GM13977 (cell line): Measurements from ENCODE around the gene LURAP1L.

Experiments used
- DNase-seq: peaks from one replicate; pipeline ENCODE4 v3.0.0; 2012; ENCODE audit warnings: low spot score
- in situ Hi-C: fragments of 300-500 bp; cut with MboI; formaldehyde crosslinking; loops from one replicate; pipeline ENCODE4 v1.12.0; 2022; ENCODE audit warnings: low sequenced_read_pairs, low pct_unique_long_range_greater_than_20kb, mixed read lengths, inconsistent platforms; ENCODE audit not compliant: unreplicated experiment
- TF ChIP-seq, protein P1 (sequence below): IDR thresholded peaks from 2 replicates; pipeline ENCODE4 v1.5.1; 2012; ENCODE audit warnings: mild to moderate bottlenecking, control low read depth; ENCODE audit not compliant: insufficient read depth; ENCODE audit errors: extremely low read depth, missing control alignments

Gene LURAP1L

DNA sequence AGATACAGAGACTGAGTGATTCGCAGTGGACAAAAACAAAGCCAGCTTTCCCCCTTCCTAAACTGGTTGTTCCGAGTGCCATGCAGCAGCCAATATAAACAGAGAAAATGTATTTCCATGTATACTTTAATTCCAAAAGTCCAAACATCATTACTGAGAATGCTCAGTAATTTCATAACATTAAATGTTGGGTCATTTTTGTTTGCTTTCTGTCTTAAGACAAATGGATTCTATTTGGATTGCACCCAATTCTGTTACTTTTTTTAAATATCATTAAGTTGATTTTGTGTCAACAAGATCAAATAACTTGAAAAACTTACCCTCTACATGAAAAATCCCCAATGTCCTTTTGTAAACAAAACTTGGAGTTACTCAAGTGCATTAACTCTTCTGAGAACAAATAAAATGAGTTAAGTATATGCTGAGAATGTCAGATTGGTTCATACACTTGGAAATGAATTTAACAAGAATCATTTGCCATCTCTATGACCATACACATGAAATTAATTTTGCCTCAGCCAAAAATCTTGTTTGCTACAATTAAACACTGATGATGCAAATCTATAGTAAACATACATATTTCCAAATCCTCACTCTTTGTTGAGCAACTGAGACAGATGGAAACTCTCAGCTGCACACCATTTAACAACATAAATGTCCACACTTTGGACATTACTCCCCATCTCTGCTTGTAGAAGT is 19.4 kb downstream of the LURAP1L start:
- in situ Hi-C loops: no loop called here
- TF ChIP-seq, protein P1, sequence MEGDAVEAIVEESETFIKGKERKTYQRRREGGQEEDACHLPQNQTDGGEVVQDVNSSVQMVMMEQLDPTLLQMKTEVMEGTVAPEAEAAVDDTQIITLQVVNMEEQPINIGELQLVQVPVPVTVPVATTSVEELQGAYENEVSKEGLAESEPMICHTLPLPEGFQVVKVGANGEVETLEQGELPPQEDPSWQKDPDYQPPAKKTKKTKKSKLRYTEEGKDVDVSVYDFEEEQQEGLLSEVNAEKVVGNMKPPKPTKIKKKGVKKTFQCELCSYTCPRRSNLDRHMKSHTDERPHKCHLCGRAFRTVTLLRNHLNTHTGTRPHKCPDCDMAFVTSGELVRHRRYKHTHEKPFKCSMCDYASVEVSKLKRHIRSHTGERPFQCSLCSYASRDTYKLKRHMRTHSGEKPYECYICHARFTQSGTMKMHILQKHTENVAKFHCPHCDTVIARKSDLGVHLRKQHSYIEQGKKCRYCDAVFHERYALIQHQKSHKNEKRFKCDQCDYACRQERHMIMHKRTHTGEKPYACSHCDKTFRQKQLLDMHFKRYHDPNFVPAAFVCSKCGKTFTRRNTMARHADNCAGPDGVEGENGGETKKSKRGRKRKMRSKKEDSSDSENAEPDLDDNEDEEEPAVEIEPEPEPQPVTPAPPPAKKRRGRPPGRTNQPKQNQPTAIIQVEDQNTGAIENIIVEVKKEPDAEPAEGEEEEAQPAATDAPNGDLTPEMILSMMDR: no peak
- no peak for DNase-seq

DNA sequence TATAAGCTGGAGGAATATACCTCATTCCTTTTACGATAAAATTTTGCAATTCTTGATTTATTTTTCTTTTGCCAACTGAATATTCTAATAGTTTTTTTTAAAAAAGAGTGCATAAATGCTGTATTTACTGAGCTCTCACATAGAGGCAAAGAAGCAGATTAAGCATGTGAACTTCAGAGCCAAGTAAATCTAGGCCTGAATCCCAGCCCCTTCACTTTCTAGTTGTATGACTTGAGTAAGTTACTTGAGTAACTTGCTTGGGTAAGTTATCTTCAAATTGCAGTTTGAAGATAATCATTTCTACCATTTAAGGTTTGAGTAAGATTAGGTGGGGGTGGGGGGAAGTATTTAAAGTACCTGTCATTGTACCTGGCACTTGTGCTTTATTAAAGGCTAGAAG is 21.8 kb downstream of the LURAP1L start:
- in situ Hi-C loops: no loop called here
- TF ChIP-seq, protein P1: no peak
- no peak for DNase-seq

DNA sequence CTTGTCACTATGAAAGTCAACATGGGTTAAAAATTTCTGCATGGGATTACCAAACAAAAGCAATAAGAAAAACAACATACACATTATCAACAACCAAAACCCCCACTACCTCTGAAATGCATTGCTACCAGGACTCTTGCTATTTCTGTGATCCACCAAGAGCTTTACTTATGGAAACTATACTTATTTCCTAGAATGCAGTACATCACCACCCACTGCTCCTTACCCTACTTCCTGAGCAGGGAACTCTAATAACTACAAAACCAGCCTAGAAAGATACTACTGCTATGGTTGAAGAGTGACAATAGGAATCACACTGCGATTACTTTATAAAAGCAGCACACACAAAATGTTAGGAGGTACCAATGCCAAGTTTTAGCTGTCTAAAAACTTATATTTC is 22.2 kb downstream of the LURAP1L start:
- TF ChIP-seq, protein P1: no peak
- no peak for DNase-seq
- in situ Hi-C loops: no loop called here

DNA sequence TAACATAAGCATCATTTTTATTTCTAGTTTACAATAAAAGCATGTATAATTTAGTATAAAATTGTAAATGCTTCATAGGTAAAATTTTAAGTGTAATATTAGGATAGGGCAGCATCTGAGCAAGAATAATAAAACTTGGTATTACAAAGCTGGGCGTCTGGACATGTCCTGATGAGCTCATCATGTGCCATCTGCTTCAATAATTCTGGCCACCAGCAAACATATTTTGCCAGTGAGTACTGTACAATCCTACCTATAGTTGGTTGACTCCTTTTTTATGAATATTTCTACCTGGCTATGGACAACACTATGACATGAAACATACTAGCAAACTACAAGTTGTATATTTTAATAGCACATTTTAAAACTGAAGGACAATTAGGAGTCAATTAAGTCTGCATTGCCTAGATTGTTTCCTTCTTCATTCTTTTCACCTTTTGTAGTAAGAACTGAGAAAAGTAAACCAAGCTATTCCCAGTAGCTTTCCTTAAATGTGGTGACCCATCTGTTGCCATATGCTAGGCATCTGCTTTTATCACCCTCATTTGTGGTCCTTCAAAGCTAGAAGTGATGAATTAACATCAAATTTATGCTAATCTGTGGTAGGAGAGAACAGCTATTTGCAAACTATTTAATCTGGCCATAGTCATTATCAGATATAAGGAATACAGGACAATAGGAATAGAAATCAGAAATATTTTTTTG is 23.4 kb downstream of the LURAP1L start:
- TF ChIP-seq, protein P1: no peak

DNA sequence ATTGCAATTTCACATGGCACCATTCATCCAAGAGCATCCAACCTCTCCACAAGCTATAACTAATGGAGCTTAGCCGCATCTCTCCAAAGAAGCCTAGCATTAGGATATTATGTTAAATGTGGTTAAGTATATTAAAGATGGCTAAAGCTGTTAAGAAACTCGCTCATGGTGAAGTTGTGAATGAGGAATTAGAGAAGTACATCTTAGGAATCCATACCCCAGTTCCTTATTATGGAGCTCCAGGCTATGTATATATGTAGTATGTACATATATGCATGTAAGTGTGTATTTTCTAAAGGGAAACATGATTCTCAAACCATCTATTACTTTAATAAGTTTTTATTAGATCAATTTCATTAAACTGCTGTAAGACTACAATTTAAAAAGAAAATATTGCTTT is 26.4 kb downstream of the LURAP1L start:
- TF ChIP-seq, protein P1: no peak
- in situ Hi-C loops: no loop called here
- no peak for DNase-seq

More for the DNA sequence above, 23.4 kb downstream of the LURAP1L start:
- no peak for DNase-seq
- in situ Hi-C loops: no loop called here

DNA sequence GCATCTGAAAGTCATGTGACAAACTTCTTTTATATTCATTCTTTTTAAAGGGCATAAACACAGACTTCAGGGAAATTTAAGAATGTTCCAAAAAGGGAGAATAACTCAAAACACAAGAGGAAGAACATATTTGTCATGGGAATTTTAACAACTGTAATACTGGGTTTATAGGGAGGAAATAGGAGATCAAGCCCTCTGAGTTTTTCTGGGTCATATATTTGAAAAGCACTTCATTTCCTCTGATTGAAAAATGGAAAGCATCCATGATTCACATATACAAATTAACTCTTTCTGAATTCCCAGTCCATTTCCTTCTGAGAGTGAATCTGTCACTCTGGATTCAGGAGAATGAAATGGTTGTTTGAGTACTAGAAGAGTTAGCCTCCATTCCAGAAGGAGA is 26.8 kb downstream of the LURAP1L start:
- no peak for DNase-seq
- TF ChIP-seq, protein P1: no peak
- in situ Hi-C loops: no loop called here
